Lower leg skin (tissue), 3 donors: ENCODE measurements around the gene ADAM22.

ENCODE experiments used
- CTCF ChIP-seq, 3 donors: fragments of 450-650 bp; IDR thresholded peaks; one replicate each; pipeline ENCODE4 v1.5.1; 2016; ENCODE audit warnings: antibody characterized with exemption in 3 of 3, mild to moderate bottlenecking in 3 of 3, moderate library complexity in 2 of 3
- POLR2A ChIP-seq, 2 donors: fragments of 450-650 bp; IDR thresholded peaks; one replicate each; pipeline ENCODE4 v1.6.1; 2016 to 2017; ENCODE audit warnings: antibody characterized with exemption in 2 of 2, mild to moderate bottlenecking in 1 of 2, moderate library complexity in 1 of 2

GRCh38 chr7:88212918-88213317, 278.9 kb downstream of the ADAM22 start:
- TF ChIP-seq POLR2A (IDR thresholded peaks at IDR 0.05) (no peak), CTCF (IDR thresholded peaks at IDR 0.05) (no peak)
